ENCODE results near the gene FAM117B.
A peak's percentile ranks its signal among the peaks of the same experiment; 100 is the strongest.

FAM117B gene

DNA sequence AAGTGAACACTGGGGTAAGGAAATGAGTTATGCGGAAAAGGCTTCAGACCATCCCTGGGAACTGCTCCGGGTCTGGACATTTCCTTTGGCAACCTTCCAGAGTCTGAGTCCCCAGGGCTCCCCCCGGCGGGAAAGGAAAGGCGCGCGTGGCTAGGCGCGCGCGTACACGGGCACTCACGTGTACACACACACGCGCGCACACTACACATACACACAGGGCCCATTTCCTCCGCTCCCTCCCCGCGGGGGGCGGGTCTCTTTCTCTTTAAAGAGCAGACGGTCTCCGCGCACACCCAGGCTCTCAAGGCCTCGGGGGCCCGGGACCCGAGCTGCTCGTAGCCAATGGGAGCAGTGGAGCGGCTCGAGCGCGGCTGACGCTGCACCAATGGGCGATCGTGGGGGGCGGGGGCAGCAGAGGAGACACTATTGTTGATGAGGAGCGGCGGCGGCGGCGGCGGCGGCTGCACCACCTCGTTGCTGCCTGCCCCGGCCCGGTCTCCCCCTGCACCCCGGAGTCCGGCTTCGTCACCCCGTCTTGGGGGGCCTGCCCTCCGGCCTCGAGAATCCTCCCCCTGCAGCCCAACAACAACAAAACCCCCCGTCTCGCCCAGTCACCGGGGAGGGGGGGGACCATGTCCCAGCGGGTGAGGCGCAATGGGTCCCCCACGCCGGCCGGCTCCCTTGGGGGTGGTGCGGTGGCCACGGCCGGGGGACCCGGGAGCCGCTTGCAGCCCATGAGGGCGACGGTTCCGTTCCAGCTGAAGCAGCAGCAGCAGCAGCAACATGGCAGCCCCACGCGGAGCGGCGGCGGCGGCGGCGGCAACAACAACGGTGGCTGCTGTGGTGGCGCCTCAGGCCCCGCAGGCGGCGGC lies at the start of gene FAM117B:
TSS of gene FAM117B (plus strand) at position 414 of the 872 bp plus-strand sequence. CDS start at position 633, 219 bp downstream.
- peak; percentile 92 to 94 for DNase-seq

DNA sequence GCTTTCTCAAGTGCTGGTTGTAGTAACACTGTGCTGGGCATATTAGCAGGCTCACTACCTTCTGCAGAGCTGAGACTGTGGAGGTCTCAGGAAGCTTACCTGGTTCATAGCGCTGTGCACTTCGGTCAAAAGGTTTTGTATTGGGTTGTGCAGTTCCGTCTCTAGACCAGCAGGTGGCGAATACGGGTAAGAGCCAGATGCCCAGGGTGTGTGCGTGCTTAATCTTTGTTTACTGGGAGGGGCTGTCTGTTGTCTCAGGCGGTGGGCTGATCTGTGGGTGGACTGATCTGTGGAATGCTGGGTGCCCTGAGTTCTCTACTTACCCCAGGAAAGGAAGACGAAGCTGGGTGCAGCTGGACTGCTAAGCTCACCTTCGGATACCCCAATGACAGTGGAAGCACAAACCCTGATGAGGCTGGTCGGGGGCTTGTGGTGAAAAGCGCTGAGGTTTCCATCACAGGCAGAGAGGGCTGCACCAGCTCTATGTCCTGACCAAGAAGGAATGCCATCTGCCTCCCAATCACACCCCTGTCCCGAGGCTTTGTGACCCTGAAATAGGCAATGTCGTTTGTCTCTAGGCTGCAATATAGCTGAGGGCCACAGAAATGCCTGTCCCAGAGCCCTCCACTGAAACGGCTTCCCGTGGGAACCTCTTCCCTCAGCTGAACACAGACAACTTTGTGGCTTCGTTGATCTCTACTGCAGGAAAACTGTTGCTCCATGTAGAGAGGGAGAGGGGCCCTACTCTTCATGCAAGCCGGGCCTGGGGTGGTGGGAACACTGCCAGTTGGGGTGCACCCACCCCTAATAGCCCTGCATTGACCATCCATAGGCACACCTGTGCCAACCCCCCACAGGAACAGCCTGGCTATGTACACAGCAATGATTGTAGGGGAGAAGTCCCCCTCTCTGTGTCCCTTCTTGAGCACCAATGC lies 45.9 kb upstream of the FAM117B start:
- peak; percentile 60 to 64 for DNase-seq

DNA sequence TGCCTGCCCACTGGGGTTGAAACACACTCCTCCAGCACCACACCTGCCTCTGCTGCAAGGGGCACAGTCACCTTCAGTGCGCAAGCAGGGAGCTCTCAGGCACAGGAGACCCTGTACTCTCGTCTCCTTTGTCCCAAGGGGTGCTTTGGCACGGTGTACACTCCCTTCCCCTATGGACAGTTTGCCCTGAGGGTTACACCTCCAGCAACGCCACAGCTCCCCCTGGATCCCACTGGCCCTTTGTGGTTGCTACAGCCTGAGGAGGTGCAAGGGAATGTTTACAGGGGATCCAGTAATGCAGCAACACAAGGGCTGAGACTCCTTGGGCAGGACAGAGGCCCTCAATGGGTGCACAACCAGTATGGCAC lies 45.2 kb upstream of the FAM117B start:
- no peak for DNase-seq

DNA sequence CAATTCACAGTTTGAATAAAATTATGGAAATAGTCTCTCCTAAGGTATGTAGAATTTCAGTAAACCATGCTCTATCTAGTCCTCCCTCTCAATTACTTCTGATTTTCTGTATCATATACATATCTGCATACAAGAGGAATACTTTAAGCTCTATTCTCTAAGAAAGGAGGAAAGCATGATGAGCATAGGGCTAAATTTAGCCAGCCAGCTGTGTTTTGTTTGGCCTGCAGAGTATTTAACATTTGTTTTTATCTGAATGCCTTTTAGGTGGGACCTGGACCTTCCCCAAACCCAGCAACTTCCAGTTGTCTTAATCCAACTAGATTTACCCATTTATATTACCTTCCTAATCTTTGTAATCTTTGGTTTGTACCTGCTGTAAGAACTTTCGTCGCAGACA lies 42.2 kb upstream of the FAM117B start:
- no peak for DNase-seq

DNA sequence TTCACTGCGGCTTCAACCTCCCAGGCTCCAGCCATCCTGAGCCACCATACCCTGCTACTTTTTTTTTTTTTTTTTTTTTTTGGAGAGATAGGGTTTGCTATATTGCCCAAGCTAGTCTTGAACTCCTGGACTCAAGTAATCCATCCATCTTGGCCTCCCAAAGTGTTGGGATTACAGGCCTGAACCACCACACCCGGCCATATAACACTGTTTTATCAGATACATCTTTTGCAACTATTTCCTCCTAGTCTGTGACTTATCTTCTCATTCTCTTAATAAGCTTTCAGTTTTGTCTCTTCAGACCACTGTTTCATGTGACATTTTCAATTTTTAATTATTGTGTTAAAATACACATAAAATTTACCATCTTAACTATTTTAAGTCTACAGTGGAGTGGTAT lies 35.7 kb upstream of the FAM117B start:
- no peak for DNase-seq

DNA sequence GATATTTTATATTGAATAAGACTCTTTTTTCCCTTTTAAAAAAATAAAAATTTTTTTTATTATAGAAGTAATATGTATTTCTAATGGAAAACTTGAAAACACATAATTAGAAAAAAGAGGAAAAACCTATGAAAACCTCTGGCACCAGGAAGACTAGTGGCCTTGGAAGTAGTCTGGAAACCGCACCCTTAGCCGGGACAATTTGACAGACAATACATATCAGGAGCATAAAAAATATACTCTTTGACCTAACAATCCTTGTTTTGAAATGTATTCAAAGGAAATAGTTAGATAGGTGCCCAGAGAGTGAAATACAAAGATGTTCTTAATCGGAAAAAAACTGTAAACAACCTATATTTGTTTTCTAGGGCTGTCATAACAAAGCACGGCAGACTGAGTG lies 34.9 kb upstream of the FAM117B start:
- no peak for DNase-seq

DNA sequence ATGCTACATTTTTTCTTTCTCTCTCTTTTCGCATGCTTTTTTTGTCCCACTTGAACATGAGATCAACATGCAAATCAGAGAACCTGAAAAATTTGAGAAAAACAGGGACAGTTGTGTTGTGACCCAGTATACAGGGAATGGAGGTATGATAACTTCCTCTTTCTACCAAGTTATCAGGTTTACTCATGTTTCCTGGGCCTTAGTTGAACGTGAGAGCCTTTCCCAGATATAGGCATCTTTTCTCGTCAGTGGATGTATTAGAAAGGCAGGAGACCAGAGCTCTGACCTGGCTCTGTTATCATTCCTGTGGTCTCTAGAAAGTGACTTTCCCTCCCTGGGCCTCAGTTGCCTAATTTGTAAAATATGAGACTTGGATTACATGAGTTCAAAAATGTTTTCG lies 30.1 kb upstream of the FAM117B start:
- DNase-seq = no peak

DNA sequence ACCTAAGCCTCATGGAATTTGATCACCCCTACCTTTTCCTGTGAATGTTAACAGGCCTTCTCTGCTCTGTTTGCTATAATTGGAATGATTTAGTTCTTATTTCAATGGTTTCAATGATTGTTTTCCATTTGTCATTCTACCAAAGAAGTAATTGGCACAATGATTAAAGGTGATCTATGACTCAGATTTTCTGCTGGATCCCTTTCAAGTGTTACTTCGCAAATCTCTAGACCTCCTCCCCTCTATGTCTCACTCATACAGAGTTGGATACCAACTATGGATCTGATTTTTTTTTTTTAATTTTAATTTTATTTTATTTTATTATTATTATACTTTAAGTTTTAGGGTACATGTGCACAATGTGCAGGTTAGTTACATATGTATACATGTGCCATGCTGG lies 29.6 kb upstream of the FAM117B start:
- no peak for DNase-seq

DNA sequence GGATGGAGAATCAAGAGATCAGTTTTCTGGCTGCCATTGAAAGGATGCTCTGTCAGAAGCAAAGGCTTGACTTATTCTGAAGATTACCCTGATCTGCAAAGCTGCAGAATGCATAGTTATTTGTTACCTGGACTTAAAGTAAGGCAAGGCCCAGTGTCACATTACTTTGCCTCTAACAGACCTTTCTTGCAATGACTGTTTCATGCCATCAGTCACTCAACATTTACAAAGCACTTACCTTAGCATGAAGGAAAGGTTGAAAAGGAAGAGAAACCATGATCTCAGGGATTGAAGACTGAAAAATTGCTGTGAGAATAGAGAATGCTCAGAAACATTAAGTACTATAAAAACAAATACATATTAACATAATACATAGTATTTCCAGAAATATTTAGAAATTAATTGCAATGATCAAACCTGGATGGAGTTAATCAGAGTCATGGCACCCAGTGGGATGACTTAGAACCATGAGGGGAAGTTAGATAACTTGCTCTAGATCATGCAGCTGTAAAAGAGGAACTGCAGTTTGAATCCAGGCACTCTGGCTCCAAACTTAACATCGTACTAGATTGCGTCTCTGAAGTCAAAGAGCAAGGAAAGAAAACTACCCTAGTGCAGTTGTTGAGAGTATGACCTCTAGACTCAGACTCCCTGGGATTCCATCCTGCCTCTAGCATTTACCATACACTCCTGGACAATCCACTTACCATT lies 26.5 kb upstream of the FAM117B start:
- DNase-seq = peak; percentile 9 to 19

DNA sequence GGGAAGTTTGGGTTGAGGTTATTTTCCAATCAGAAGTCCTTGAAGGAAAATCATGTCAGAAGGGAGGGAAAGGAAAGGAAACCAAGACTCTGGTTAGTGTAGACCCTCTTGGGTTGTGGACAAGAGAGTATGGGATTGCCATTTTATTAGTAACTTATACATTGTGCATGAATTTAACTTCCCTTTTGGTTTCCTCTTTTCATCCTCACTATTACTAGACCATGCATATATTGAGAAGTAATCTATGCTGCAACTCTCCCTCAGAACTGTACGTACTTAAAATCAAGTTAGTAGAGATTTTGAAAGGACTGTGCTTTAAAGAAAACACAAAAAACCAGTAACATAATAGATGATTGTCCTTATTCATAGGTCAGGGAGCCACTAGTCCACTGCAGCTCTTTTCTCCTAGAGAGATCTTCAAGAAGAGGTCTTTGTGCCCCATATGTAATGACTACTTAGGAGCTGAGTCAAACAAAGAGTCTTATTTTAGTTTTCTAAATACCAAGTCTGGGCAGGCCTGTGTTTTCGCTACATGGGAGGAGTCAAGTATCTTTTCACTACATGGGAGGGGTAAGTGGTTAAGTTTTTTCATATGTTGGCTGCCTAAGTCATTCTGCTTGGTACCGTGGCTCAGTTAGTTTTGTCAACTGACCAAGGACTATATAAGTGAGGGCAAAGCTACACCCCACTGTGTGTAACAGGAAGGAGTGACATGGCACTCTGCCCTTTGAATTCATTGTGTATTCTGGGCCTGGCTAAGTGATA lies 25.2 kb upstream of the FAM117B start:
- DNase-seq = peak; percentile 18 to 38

DNA sequence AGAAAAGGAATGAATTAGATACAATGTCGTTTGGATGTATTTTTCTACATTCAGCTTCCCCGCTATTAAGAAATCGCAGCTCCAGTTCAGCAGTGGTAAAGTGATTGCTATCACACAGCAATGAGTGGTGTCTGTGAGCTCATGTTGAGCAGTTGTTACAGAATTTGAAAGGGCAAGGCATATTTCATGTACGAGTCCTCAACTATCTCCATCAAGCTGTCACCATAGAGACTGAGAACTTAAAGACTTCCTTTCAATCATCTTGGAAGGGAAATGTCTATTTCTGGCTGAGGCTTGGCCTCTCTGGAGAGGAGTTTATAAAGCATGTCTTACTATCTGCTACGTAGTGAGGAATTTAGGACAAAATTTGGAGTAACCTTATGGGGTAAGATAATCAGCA lies 24.4 kb upstream of the FAM117B start:
- DNase-seq = no peak

DNA sequence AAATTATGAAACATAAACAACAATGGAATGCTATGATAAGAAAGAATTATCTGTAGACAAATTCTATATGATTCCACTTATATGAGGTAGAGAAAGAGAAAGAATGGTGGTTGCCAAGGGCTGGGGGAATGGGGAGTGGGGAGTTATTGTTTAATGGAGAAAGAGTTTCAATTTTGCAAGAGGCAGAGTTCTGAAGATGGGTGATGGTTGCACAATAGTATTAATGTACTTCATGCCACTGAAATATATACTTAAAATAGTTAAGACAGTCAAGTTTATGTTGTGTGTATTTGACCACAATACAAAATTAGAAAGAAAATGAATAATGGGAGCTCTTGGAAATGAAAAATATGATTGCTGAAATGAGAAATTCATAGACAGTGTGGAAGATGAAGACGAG lies 22.6 kb upstream of the FAM117B start:
- DNase-seq = no peak

DNA sequence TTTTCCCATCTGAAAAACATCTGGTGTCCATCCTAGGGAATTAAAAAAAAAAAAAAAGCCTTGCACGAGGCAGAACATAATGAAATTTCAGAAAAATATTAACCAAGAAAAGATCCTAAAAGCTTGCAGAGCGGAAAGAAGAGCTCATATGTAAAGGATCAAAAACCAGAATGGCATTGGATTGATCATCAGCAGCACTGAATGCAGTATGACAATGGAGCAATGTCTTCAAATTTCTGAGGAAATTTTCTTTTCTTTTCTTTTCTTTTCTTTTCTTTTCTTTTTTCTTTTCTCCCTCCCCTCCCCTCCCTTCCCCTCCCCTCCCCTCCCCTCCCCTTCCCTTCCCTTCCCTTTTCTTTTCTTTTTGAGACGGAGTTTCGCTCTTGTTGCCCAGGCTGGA lies 21.3 kb upstream of the FAM117B start:
- no peak for DNase-seq

DNA sequence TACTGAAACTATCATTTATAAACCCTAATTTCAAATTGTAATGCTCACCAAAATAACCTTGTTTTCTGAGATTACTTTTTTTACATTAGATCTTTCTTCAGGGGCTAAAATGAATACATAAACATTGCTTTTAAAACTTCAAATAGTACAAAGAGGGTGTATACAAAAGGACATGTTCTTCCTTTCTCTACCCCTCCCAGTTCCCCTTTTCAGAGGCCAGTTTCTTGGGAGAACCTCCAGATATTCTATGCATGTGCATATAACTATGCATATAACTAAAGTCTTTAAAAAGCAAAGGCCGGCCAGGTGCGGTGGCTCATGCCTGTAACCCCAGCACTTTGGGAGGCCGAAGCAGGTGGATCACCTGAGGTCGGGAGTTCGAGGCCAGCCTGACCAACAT lies 10.6 kb upstream of the FAM117B start:
- no peak for DNase-seq

DNA sequence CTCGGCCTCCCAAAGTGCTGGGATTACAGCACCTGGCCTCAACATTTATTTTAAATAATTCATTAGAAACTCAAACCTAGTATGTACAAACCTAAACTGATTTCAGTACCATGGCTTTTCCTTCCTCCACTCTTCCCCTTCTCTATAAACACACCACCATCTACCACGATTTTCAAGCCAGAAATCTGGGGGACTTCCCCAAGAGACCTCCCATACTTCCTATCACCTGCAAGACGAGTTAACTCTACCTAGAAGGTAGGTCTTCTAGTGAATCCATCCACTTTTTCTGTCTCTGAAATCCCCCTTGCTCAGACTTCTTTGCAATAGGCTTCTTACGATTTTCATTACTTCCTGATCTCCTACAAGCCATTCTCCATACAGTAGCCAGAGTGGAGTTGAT lies 7.7 kb upstream of the FAM117B start:
- DNase-seq = no peak

DNA sequence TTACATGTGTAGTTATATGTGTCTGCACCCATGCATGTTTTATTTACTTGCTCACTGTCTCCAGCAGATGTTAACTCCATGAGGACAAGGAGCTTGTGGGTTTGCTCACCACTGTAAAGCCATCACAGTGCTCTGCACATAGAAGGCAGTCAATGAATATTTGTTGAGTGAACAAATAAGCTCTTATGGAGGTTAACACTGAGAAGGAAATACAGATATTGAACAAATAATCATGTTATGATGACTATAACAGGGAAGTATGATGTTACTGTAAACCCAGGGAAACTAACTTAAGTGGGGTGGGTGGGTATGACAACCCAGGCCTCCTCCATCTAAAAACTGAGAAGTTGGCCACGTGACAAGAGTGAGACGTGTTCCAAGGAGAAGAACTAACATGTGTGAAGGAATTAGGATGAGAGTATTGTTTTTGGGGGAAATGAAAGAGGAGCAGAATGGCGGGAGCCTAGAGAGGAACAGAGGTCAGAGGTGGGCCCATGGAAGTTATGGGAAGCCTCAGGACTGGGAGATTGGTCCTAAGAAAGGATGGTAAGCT lies 6.0 kb upstream of the FAM117B start:
- no peak for DNase-seq

DNA sequence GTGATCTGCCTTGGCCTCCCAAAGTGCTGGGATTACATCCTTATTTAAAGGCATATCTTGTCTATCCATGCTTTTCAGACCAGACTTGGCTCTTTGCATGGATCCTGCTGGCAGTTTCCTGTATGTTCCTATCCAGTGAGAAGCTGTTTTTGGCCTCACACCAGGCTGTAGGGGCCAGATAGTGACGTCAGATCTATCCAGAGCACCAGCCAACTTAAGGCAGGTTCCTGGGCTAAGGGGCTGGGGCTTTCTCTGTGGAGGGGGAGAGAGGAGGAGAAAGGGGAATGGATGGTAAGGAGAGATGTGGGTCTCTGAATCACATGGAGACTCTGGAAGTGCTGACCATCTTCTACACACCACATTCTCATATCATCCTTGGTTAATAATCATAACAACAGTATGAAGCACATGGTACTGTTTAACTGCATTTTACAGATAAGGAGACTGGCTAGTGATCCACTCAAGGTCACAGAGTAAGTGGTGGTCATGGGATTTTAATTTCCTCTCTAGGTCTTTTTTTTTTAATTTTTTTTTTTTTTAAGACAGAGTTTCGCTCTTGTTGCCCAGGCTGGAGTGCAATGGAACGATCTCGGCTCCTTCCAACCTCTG lies 2.0 kb upstream of the FAM117B start:
- no peak for DNase-seq

DNA sequence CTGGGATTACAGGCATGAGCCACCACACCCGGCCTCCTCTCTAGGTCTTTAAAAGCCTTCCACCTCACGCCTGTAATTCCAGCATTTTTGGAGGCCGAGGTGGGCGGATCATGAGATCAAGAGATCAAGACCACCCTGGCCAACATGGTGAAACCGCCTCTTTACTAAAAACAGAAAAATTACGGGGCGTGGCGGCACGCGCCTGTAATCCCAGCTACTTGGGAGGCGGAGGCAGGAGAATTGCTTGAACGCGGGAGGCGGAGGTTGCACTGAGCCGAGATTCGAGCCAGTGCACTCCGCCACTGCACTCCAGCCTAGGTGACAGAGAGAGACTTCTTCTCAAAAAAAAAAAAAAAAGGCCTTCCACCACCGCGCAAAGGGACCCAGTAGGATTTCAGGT lies 1.3 kb upstream of the FAM117B start:
- DNase-seq = no peak

DNA sequence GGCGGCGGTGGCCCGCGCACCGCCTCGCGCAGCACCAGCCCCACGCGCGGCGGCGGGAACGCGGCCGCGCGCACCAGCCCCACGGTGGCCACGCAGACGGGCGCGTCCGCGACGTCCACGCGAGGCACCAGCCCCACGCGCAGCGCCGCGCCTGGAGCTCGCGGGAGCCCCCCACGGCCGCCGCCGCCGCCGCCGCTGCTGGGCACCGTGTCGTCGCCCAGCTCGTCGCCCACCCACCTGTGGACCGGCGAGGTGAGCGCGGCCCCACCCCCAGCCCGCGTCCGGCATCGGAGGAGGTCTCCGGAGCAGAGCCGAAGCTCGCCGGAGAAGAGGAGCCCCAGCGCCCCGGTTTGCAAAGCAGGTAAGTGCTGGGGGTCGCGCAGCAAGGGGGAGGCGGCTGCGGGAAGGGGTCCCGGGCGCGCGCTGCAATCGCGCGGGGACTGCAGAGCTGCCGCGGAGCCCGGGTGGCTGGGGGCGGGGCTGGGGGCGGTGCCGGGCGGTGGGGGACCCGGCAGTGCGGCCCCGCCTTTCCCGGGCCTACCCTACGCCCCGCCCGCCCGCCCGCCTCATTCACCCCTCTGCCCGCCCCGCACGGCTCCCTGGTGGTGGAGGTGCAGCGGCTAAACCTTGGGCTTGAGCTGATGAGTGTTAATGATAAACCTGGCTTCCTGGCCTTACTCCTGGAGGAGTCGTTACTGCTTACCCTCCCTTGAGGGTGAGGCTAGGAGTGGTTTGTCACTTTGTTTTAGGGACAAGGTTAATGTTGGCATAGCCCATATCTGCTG lies 851 bp downstream of the FAM117B start:
- DNase-seq = peak; percentile 58 to 60

DNA sequence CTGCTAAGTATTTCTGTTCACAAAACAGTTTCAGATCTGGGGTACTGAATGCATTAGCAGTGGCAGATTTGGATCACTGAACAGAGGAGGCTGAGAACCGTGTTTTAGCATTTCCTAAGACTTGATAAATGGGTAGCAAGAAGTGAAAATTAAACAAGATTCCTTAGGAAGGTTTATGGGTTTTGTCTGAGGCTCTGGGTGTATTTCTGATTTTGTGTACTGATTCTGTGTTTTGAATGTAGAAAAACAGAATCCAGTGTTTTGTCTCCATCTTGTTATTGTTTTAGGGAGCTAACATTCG lies 1.4 kb downstream of the FAM117B start:
- no peak for DNase-seq

DNA sequence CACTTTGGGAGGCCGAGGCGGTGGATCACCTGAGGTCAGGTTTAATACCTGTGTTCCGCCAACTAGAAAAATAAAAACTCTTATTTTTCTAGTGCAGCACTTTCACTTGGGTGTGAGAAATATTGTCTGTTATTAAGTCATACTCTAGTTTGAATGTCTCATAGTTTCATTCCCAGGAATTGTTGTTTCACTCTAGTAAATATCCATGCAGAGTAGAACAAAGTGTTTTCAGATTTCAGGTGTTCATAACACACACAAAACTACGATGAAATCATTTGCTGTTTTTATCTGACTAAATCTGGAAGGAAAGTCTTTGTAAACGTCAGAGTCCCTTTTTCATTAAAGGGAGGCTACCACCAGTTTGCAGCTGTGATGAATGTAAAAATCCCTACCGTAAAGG lies 4.0 kb downstream of the FAM117B start:
- no peak for DNase-seq

Measured in AML-193 (cell line).